RWPE2 (cell line): ENCODE measurements around the gene SCAF1.

Experiments
- ATAC-seq: fragments of 200-7000 bp; cut with Tn5 transposase; 3 replicates; pipeline ENCODE4 v1.9.1; 2021; ENCODE audit warnings: low read depth
- DNase-seq: peaks from one replicate; pipeline ENCODE4 v3.0.0-alpha.2; 2020; ENCODE audit warnings: low spot score
- H3K27ac ChIP-seq: fragments of 450-650 bp; 2 replicates; pipeline ENCODE4 v1.5.1; 2017; ENCODE audit warnings: mild to moderate bottlenecking; ENCODE audit not compliant: poor library complexity, severe bottlenecking
- H3K27me3 ChIP-seq: fragments of 250-450 bp; sonication (Bioruptor Pico); 2 replicates; pipeline ENCODE4 v1.5.1; 2021; ENCODE audit warnings: mild to moderate bottlenecking, moderate library complexity; ENCODE audit not compliant: insufficient read depth, poor library complexity, severe bottlenecking
- H3K36me3 ChIP-seq: fragments of 250-450 bp; sonication (Bioruptor Pico); 2 replicates; pipeline ENCODE4 v1.5.1; 2020; ENCODE audit warnings: low read depth, mild to moderate bottlenecking, moderate library complexity
- H3K4me1 ChIP-seq: fragments of 250-450 bp; sonication (Bioruptor Pico); 2 replicates; pipeline ENCODE4 v1.5.1; 2021; ENCODE audit warnings: mild to moderate bottlenecking, moderate library complexity; ENCODE audit not compliant: insufficient read depth, poor library complexity, severe bottlenecking
- H3K4me3 ChIP-seq: fragments of 250-450 bp; sonication (Bioruptor Pico); 2 replicates; pipeline ENCODE4 v1.5.1; 2021; ENCODE audit warnings: mild to moderate bottlenecking, moderate library complexity; ENCODE audit not compliant: severe bottlenecking
- H3K9me3 ChIP-seq: fragments of 250-450 bp; sonication (Bioruptor Pico); 2 replicates; pipeline ENCODE4 v1.5.1; 2021; ENCODE audit warnings: mild to moderate bottlenecking, moderate library complexity; ENCODE audit not compliant: severe bottlenecking
- CTCF ChIP-seq: fragments of 450-650 bp; IDR thresholded peaks from one replicate; pipeline ENCODE4 v1.5.1; 2017; ENCODE audit warnings: mild to moderate bottlenecking, moderate library complexity; ENCODE audit not compliant: poor library complexity, severe bottlenecking

The SCAF1 gene

GRCh38 chr19:49652551-49653465 lies 10.8 kb downstream of the SCAF1 start:
- Histone ChIP-seq H3K9me3 (no peaks in the 10 kb centered on the region), H3K36me3 (peaks cover 68% of the 10 kb centered on the region), H3K4me1 (no peaks in the 10 kb centered on the region), H3K27me3 (no peaks in the 10 kb centered on the region), H3K27ac (no peak overlapping the region), H3K4me3 (no peak overlapping the region)
- DNase-seq = peak; percentile 66
- no peak for TF ChIP-seq CTCF
- no peak for ATAC-seq

GRCh38 chr19:49653466-49653806 lies 11.4 kb downstream of the SCAF1 start:
- H3K36me3 ChIP-seq = peaks cover 68% of the 10 kb centered on the region
- ATAC-seq = no peak

GRCh38 chr19:49654581-49654980 lies 12.6 kb downstream of the SCAF1 start:
- Histone ChIP-seq H3K4me1 (no peaks in the 10 kb centered on the region), H3K4me3 (no peak overlapping the region), H3K9me3 (no peaks in the 10 kb centered on the region), H3K36me3 (peaks cover 71% of the 10 kb centered on the region), H3K27ac (no peak overlapping the region), H3K27me3 (no peaks in the 10 kb centered on the region)
- ATAC-seq = no peak
- no peak for DNase-seq
- TF ChIP-seq CTCF = no peak

More at GRCh38 chr19:49653466-49653806, 11.4 kb downstream of the SCAF1 start:
- Histone ChIP-seq H3K27me3 (no peaks in the 10 kb centered on the region), H3K4me3 (no peak overlapping the region), H3K27ac (no peak overlapping the region), H3K4me1 (no peaks in the 10 kb centered on the region), H3K9me3 (no peaks in the 10 kb centered on the region)
- TF ChIP-seq CTCF = no peak
- DNase-seq = peak; percentile 63

GRCh38 chr19:49655570-49656455 lies 13.8 kb downstream of the SCAF1 start:
- Histone ChIP-seq H3K4me1 (no peaks in the 10 kb centered on the region), H3K27ac (no peak overlapping the region)

More at GRCh38 chr19:49655570-49656455, 13.8 kb downstream of the SCAF1 start:
- DNase-seq = no peak
- Histone ChIP-seq H3K4me3 (no peak overlapping the region), H3K36me3 (peaks cover 75% of the 10 kb centered on the region), H3K27me3 (no peaks in the 10 kb centered on the region), H3K9me3 (no peaks in the 10 kb centered on the region)
- TF ChIP-seq CTCF = no peak
- ATAC-seq = no peak
